HEK293 (cell line): Measurements from ENCODE around the gene KHDRBS2.

Source experiments
- CTCF ChIA-PET: fragments of 350-600 bp; formaldehyde crosslinking; extraction: SDS; loops from one replicate; lab custom pipeline; 2021; ENCODE audit warnings: antibody characterized with exemption; lab: Yijun Ruan, JAX
- POLR2A ChIA-PET: fragments of 300-600 bp; formaldehyde crosslinking; extraction: SDS; loops from one replicate; lab custom pipeline; 2020; ENCODE audit warnings: antibody characterized with exemption, inconsistent platforms; lab: Yijun Ruan, JAX
- H3K27ac ChIP-seq: fragments of 200-500 bp; sonication (Bioruptor generic); 2 replicates; pipeline ENCODE4 v1.5.1; 2014; ENCODE audit warnings: low read depth, low read length, control low read depth, inconsistent platforms; ENCODE audit errors: extremely low read depth
- H3K36me3 ChIP-seq, 2 experiments: fragments of 200-500 bp in 1 of 2; sonication (Bioruptor generic) in 1 of 2; 1 replicate in 1 of 2; 2 replicates in 1 of 2; pipeline ENCODE4 v1.5.1; 2014 to 2017; ENCODE audit warnings: inconsistent platforms in 2 of 2, low read length in 2 of 2; ENCODE audit not compliant: control insufficient read depth in 2 of 2, insufficient read depth in 1 of 2
- H3K4me1 ChIP-seq: fragments of 200-500 bp; sonication (Bioruptor generic); 2 replicates; pipeline ENCODE4 v1.5.1; 2014; ENCODE audit warnings: mild to moderate bottlenecking, low read length, inconsistent platforms; ENCODE audit not compliant: control insufficient read depth, insufficient read depth
- H3K4me3 ChIP-seq: 2 replicates; pipeline ENCODE4 v1.5.1; 2011; ENCODE audit warnings: low read depth, mild to moderate bottlenecking, control low read depth, low read length, moderate library complexity
- H3K9me3 ChIP-seq: fragments of 200-500 bp; sonication (Bioruptor generic); 2 replicates; pipeline ENCODE4 v1.5.1; 2014; ENCODE audit warnings: low read depth, low read length, inconsistent platforms; ENCODE audit not compliant: control insufficient read depth, insufficient read depth
- KLF8 ChIP-seq: fragments of 450-650 bp; formaldehyde crosslinking; IDR thresholded peaks from 2 replicates; pipeline ENCODE4 v1.5.1; 2016; ENCODE audit warnings: missing biosample characterization, missing genetic modification characterization
- TCF7L2 ChIP-seq: IDR thresholded peaks from 2 replicates; pipeline ENCODE4 v1.6.1; 2011; ENCODE audit warnings: low read depth, mild to moderate bottlenecking, inconsistent platforms, low read length, moderate library complexity, borderline replicate concordance
- WT1 ChIP-seq: fragments of 450-650 bp; formaldehyde crosslinking; IDR thresholded peaks from 2 replicates; pipeline ENCODE4 v1.5.1; 2016; ENCODE audit warnings: missing biosample characterization, missing genetic modification characterization
- ZBTB48 ChIP-seq: fragments of 450-650 bp; formaldehyde crosslinking; IDR thresholded peaks from 2 replicates; pipeline ENCODE4 v1.5.1; 2016; ENCODE audit warnings: missing biosample characterization, missing genetic modification characterization
- ZFHX2 ChIP-seq: fragments of 450-650 bp; formaldehyde crosslinking; conservative IDR thresholded peaks from 2 replicates; pipeline ENCODE4 v1.5.1; 2016; ENCODE audit warnings: missing biosample characterization, missing genetic modification characterization
- ZNF335 ChIP-seq: fragments of 450-650 bp; formaldehyde crosslinking; conservative IDR thresholded peaks from 2 replicates; pipeline ENCODE4 v1.5.1; 2016; ENCODE audit warnings: missing biosample characterization, missing genetic modification characterization
- ZNF426 ChIP-seq: fragments of 450-650 bp; formaldehyde crosslinking; IDR thresholded peaks from 2 replicates; pipeline ENCODE4 v1.5.1; 2017; ENCODE audit warnings: missing biosample characterization, missing genetic modification characterization, mild to moderate bottlenecking, inconsistent platforms, moderate library complexity
- ZNF48 ChIP-seq: fragments of 450-650 bp; formaldehyde crosslinking; IDR thresholded peaks from 2 replicates; pipeline ENCODE4 v1.5.1; 2016; ENCODE audit warnings: missing biosample characterization, missing genetic modification characterization
- ZNF558 ChIP-seq: fragments of 450-650 bp; formaldehyde crosslinking; IDR thresholded peaks from 2 replicates; pipeline ENCODE4 v1.5.1; 2016; ENCODE audit warnings: missing biosample characterization, missing genetic modification characterization
- ZNF571 ChIP-seq: fragments of 450-650 bp; formaldehyde crosslinking; IDR thresholded peaks from 2 replicates; pipeline ENCODE4 v1.5.0; 2017; ENCODE audit warnings: missing biosample characterization, missing genetic modification characterization
- ZNF600 ChIP-seq: fragments of 450-650 bp; formaldehyde crosslinking; IDR thresholded peaks from 2 replicates; pipeline ENCODE4 v1.5.1; 2016; ENCODE audit warnings: missing biosample characterization, missing genetic modification characterization
- ZNF670 ChIP-seq: fragments of 450-650 bp; formaldehyde crosslinking; IDR thresholded peaks from 2 replicates; pipeline ENCODE4 v1.5.1; 2016; ENCODE audit warnings: missing biosample characterization, missing genetic modification characterization, low read depth
- ZSCAN16 ChIP-seq: fragments of 450-650 bp; formaldehyde crosslinking; IDR thresholded peaks from 2 replicates; pipeline ENCODE4 v1.5.1; 2016; ENCODE audit warnings: missing biosample characterization, missing genetic modification characterization
- TF ChIP-seq, protein P1 (sequence below): fragments of 450-650 bp; formaldehyde crosslinking; IDR thresholded peaks from 2 replicates; pipeline ENCODE4 v1.5.1; 2017; ENCODE audit warnings: missing biosample characterization, missing genetic modification characterization
- TF ChIP-seq, protein P2 (sequence below): fragments of 450-650 bp; formaldehyde crosslinking; optimal IDR thresholded peaks from 2 replicates; pipeline ENCODE3; 2016; ENCODE audit warnings: missing biosample characterization, mild to moderate bottlenecking, missing genetic modification characterization
- TF ChIP-seq, protein P3 (sequence below): fragments of 450-650 bp; formaldehyde crosslinking; IDR thresholded peaks from 2 replicates; pipeline ENCODE4 v1.5.1; 2016; ENCODE audit warnings: missing biosample characterization, missing genetic modification characterization
- TF ChIP-seq, protein P4 (sequence below): fragments of 450-650 bp; formaldehyde crosslinking; IDR thresholded peaks from 2 replicates; pipeline ENCODE4 v1.5.1; 2016; ENCODE audit warnings: missing biosample characterization, missing genetic modification characterization, borderline replicate concordance
- TF ChIP-seq, protein P5 (sequence below): fragments of 450-650 bp; formaldehyde crosslinking; IDR thresholded peaks from 2 replicates; pipeline ENCODE4 v1.5.1; 2017; ENCODE audit warnings: missing biosample characterization, missing genetic modification characterization
- TF ChIP-seq, protein P6 (sequence below): fragments of 450-650 bp; formaldehyde crosslinking; IDR thresholded peaks from 2 replicates; pipeline ENCODE4 v1.5.1; 2017; ENCODE audit warnings: missing biosample characterization, missing genetic modification characterization

Gene KHDRBS2

DNA sequence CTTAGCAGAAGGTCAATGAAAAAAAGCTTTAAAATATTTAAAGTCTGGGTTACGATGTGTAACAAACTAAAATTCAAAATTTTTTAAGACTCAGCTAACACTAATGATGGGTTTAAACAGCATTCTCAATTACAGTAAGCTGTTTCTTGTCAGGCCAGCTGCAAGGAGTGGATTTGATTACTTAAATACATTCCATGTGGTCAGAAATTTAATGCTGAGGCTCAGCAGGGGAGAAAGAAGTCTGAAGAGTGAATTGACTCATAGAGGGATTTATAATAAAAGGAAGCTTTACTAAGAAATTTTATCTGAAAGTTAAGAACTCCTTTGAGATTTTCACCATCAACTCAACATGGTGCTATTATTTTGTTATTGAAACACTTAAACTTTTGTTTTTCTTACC is 398.6 kb downstream of the KHDRBS2 start:
- Histone ChIP-seq H3K9me3 (no peaks in the 10 kb centered on the region), H3K4me1 (0 out of 2 replicates have a peak, but pooled peaks cover 3% of the 10 kb centered on the region), H3K27ac (no peak overlapping the region)
- TF ChIP-seq, protein P1, sequence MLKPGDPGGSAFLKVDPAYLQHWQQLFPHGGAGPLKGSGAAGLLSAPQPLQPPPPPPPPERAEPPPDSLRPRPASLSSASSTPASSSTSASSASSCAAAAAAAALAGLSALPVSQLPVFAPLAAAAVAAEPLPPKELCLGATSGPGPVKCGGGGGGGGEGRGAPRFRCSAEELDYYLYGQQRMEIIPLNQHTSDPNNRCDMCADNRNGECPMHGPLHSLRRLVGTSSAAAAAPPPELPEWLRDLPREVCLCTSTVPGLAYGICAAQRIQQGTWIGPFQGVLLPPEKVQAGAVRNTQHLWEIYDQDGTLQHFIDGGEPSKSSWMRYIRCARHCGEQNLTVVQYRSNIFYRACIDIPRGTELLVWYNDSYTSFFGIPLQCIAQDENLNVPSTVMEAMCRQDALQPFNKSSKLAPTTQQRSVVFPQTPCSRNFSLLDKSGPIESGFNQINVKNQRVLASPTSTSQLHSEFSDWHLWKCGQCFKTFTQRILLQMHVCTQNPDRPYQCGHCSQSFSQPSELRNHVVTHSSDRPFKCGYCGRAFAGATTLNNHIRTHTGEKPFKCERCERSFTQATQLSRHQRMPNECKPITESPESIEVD: peak; percentile 60
- TF ChIP-seq KLF8 (tag by site-specific recombination): 0 out of 2 replicates have a peak, but pooled peaks have one; percentile 26
- TF ChIP-seq WT1 (tag by site-specific recombination): peak; percentile 81
- peak; percentile 89 for TF ChIP-seq TCF7L2
- TF ChIP-seq, protein P2, sequence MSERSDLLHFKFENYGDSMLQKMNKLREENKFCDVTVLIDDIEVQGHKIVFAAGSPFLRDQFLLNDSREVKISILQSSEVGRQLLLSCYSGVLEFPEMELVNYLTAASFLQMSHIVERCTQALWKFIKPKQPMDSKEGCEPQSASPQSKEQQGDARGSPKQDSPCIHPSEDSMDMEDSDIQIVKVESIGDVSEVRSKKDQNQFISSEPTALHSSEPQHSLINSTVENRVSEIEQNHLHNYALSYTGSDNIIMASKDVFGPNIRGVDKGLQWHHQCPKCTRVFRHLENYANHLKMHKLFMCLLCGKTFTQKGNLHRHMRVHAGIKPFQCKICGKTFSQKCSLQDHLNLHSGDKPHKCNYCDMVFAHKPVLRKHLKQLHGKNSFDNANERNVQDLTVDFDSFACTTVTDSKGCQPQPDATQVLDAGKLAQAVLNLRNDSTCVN (tag by site-specific recombination): no peak
- TF ChIP-seq ZNF670 (tag by site-specific recombination): no peak
- TF ChIP-seq, all 188 proteins: peak for 4
- POLR2A ChIA-PET: no interaction called here
- H3K36me3 ChIP-seq: no peaks in the 10 kb centered on the region
- no peak overlapping the region for H3K4me3 ChIP-seq
- CTCF ChIA-PET: interaction anchor here (0.9 to 1.2 kb wide), 3 partner anchors 16 to 397 kb away, joined by 3 to 6 read pairs (median 4); no protein-coding TSS in a partner anchor

DNA sequence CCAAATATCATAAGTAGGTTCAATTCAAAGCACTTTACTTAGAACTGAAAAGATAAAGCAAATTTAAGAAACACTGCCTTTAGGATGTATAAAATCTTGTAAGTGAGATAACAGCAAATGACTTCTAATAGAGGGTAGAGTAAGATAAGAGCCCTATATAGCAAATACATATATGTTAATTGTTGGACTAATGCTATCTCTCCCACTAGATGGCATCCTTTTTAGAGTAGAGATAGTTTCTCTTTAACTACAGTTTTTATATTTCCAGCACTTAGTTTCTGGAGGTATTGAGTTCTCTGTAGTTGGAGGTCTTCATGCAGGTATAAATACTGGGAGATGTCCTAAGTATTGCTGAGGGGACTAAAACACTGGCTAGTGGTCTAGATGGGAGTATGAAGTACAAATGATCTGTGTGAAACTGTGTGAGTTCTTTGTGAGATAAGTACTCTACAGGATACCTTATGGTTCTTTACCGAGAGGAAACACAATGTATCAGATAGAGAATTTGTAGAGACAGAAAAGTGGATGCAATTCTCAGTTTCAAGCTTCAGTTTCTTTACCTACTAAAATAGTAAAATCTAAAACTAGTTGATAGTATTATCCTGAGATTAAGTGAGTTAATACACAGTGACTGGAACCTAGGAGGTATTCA is 399.3 kb downstream of the KHDRBS2 start:
- H3K4me1 ChIP-seq: 0 out of 2 replicates have a peak, but pooled peaks cover 3% of the 10 kb centered on the region
- TF ChIP-seq ZNF600 (tag by site-specific recombination): no peak
- TF ChIP-seq, all 188 proteins: peak for 0
- H3K27ac ChIP-seq: no peak overlapping the region
- H3K36me3 ChIP-seq: no peaks in the 10 kb centered on the region
- ChIA-PET CTCF (interaction anchor here (0.9 to 1.2 kb wide), 3 partner anchors 17 to 397 kb away, joined by 3 to 6 read pairs (median 4); no protein-coding TSS in a partner anchor), POLR2A (no interaction called here)
- H3K9me3 ChIP-seq: no peaks in the 10 kb centered on the region
- H3K4me3 ChIP-seq: no peak overlapping the region

DNA sequence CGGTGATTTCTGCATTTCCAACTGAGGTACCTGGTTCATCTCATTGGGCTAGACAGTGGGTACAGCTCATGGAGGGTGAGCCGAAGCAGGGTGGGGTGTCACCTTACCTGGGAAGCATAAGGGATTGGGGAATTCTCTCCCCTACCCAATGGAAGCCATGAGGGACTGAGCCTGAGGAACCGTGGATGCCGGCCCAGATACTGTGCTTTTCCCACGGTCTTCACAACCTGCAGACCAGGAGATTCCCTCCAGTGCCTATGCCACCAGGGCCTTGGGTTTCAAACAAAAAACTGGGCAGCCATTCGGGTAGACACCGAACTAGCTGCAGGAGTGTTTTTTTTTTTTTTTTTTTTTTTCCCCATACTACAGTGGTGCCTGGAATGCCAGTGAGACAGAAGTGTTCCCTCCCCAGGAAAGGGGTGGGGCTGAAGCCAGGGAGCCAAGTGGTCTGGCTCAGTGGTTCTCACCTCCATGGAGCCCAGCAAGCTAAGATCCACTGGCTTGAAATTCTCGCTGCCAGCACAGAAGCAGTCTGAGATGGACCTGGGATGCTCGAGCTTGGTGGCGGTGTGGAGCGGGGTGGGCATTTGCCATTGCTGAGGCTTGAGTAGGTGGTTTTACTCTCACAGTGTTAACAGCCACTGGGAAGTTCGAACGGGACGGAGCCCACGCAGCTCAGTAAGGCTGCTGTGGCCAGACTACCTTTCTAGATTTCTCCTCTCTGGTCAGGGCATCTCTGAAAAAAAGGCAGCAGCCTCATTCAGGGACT is 416.2 kb downstream of the KHDRBS2 start:
- Histone ChIP-seq H3K4me3 (no peak overlapping the region), H3K4me1 (no peaks in the 10 kb centered on the region), H3K9me3 (no peaks in the 10 kb centered on the region), H3K27ac (no peak overlapping the region), H3K36me3 (no peaks in the 10 kb centered on the region)
- ChIA-PET CTCF (no interaction called here), POLR2A (no interaction called here)
- TF ChIP-seq ZNF335 (tag by site-specific recombination): no peak
- TF ChIP-seq, protein P3, sequence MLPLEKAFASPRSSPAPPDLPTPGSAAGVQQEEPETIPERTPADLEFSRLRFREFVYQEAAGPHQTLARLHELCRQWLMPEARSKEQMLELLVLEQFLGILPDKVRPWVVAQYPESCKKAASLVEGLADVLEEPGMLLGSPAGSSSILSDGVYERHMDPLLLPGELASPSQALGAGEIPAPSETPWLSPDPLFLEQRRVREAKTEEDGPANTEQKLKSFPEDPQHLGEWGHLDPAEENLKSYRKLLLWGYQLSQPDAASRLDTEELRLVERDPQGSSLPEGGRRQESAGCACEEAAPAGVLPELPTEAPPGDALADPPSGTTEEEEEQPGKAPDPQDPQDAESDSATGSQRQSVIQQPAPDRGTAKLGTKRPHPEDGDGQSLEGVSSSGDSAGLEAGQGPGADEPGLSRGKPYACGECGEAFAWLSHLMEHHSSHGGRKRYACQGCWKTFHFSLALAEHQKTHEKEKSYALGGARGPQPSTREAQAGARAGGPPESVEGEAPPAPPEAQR (tag by site-specific recombination): no peak
- no peak for TF ChIP-seq ZSCAN16 (tag by site-specific recombination)
- TF ChIP-seq ZNF426 (tag by site-specific recombination): no peak
- TF ChIP-seq, protein P4, sequence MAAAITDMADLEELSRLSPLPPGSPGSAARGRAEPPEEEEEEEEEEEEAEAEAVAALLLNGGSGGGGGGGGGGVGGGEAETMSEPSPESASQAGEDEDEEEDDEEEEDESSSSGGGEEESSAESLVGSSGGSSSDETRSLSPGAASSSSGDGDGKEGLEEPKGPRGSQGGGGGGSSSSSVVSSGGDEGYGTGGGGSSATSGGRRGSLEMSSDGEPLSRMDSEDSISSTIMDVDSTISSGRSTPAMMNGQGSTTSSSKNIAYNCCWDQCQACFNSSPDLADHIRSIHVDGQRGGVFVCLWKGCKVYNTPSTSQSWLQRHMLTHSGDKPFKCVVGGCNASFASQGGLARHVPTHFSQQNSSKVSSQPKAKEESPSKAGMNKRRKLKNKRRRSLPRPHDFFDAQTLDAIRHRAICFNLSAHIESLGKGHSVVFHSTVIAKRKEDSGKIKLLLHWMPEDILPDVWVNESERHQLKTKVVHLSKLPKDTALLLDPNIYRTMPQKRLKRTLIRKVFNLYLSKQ: no peak
- TF ChIP-seq ZBTB48: no peak
- TF ChIP-seq ZNF571 (tag by site-specific recombination): no peak
- TF ChIP-seq ZNF48 (tag by site-specific recombination): no peak
- TF ChIP-seq, protein P5, sequence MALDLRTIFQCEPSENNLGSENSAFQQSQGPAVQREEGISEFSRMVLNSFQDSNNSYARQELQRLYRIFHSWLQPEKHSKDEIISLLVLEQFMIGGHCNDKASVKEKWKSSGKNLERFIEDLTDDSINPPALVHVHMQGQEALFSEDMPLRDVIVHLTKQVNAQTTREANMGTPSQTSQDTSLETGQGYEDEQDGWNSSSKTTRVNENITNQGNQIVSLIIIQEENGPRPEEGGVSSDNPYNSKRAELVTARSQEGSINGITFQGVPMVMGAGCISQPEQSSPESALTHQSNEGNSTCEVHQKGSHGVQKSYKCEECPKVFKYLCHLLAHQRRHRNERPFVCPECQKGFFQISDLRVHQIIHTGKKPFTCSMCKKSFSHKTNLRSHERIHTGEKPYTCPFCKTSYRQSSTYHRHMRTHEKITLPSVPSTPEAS (tag by site-specific recombination): no peak
- no peak for TF ChIP-seq ZFHX2
- no peak for TF ChIP-seq ZNF558 (tag by site-specific recombination)
- TF ChIP-seq, protein P6, sequence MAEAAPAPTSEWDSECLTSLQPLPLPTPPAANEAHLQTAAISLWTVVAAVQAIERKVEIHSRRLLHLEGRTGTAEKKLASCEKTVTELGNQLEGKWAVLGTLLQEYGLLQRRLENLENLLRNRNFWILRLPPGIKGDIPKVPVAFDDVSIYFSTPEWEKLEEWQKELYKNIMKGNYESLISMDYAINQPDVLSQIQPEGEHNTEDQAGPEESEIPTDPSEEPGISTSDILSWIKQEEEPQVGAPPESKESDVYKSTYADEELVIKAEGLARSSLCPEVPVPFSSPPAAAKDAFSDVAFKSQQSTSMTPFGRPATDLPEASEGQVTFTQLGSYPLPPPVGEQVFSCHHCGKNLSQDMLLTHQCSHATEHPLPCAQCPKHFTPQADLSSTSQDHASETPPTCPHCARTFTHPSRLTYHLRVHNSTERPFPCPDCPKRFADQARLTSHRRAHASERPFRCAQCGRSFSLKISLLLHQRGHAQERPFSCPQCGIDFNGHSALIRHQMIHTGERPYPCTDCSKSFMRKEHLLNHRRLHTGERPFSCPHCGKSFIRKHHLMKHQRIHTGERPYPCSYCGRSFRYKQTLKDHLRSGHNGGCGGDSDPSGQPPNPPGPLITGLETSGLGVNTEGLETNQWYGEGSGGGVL (tag by site-specific recombination): no peak
